OCI-M2 (cell line): ENCODE data around the gene CNP.

Source experiments
- DNase-seq: peaks from one replicate; lab custom pipeline; 2025; ENCODE audit not compliant: unreplicated experiment; lab: John Stamatoyannopoulos, UW

CNP gene

GRCh38 chr17:42026857-42027589 lies 60.4 kb downstream of the CNP start:
- DNase-seq = no peak
